HCT116 (cell line): Measurements from ENCODE around the gene RBCK1. TPM values are rescaled to one million over a fixed set of nuclear protein-coding genes. Genes with fewer than 3 reads are reported as not detected.
A peak's percentile ranks its signal among the peaks of the same experiment; 100 is the strongest.

Experiments used
- ATAC-seq: fragments of 200-7000 bp; cut with Tn5 transposase; 2 replicates; pipeline ENCODE4 v1.9.1; 2020; ENCODE audit warnings: mild to moderate bottlenecking, moderate library complexity
- BruUV-seq: library from RNA; stranded (reverse); fragments of 400-500 nt; replicated peaks from 2 replicates; lab custom pipeline; 2021; lab: Mats Ljungman, UMichigan
- CTCF ChIA-PET: fragments of 300-600 bp; sonication (Branson Sonifier 250); formaldehyde crosslinking; loops from one replicate; lab custom pipeline; 2021; ENCODE audit warnings: antibody characterized with exemption; lab: Charles Lee
- POLR2A ChIA-PET: fragments of 300-600, 350-600 bp; sonication (Branson Sonifier 250); formaldehyde crosslinking; loops from one replicate; lab custom pipeline; 2021; ENCODE audit warnings: antibody characterized with exemption; lab: Charles Lee
- RAD21 ChIA-PET, 2 experiments: fragments of 300-600 bp; sonication (Branson Sonifier 250); formaldehyde crosslinking; loops; one replicate each; lab custom pipeline; 2023; ENCODE audit warnings: low total read pairs in 2 of 2; ENCODE audit not compliant: uncharacterized antibody in 2 of 2, unreplicated experiment in 2 of 2, low non-redundant PET in 1 of 2; lab: Charles Lee
- DNase-seq: peaks from one replicate; pipeline ENCODE4 v3.0.0-alpha.2; 2010; ENCODE audit warnings: low read depth, low spot score
- H2AFZ ChIP-seq: fragments of 200-600 bp; shearing (Covaris generic), sonication (generic); 2 replicates; pipeline ENCODE4 v1.6.1; 2017; ENCODE audit warnings: low read depth, mixed run types, mixed read lengths, antibody characterized with exemption, low read length; ENCODE audit not compliant: poor library complexity, severe bottlenecking
- H3K27ac ChIP-seq: 2 replicates; pipeline ENCODE4 v1.5.1; 2012; ENCODE audit warnings: low read depth, low read length
- H3K27me3 ChIP-seq: fragments of 200-600 bp; sonication (generic); 2 replicates; pipeline ENCODE4 v1.6.1; 2016; ENCODE audit warnings: mixed run types, low read length, mixed read lengths; ENCODE audit not compliant: insufficient read depth
- H3K36me3 ChIP-seq, 2 experiments: fragments of 200-500 bp in 1 of 2; fragments of 200-600 bp in 1 of 2; sonication (Bioruptor generic) in 1 of 2; sonication (generic) in 1 of 2; 2 replicates each; pipeline versions ENCODE4 v1.5.1 to v1.6.1; 2014 to 2016; ENCODE audit warnings: low read length in 2 of 2, inconsistent platforms in 1 of 2, mixed read lengths in 1 of 2, mixed run types in 1 of 2; ENCODE audit not compliant: insufficient read depth in 2 of 2, control insufficient read depth in 1 of 2
- H3K4me1 ChIP-seq, 2 experiments: fragments of 200-600 bp in 1 of 2; sonication (generic) in 1 of 2; 2 replicates each; pipeline versions ENCODE4 v1.5.1 to v1.6.1; 2012 to 2017; ENCODE audit warnings: low read length in 2 of 2, inconsistent platforms in 1 of 2, mild to moderate bottlenecking in 1 of 2, mixed read lengths in 1 of 2, mixed run types in 1 of 2, moderate library complexity in 1 of 2; ENCODE audit not compliant: insufficient read depth in 2 of 2, control insufficient read depth in 1 of 2
- H3K4me2 ChIP-seq: fragments of 200-600 bp; sonication (generic); 2 replicates; pipeline ENCODE4 v1.6.1; 2017; ENCODE audit warnings: mixed run types, low read length, mixed read lengths
- H3K4me3 ChIP-seq, 2 experiments: fragments of 200-600 bp in 1 of 2; sonication (generic) in 1 of 2; replicated peaks in 1 of 2; 2 replicates each; pipeline ENCODE4 v1.5.1; 2011 to 2016; ENCODE audit warnings: low read length in 2 of 2, control low read depth in 1 of 2, low read depth in 1 of 2, mild to moderate bottlenecking in 1 of 2, mixed read lengths in 1 of 2, mixed run types in 1 of 2
- H3K79me2 ChIP-seq: fragments of 200-600 bp; sonication (generic); 2 replicates; pipeline ENCODE4 v1.6.1; 2017; ENCODE audit warnings: mild to moderate bottlenecking, mixed run types, low read length, moderate library complexity, mixed read lengths; ENCODE audit not compliant: insufficient read depth
- H3K9ac ChIP-seq: fragments of 200-600 bp; sonication (generic); 2 replicates; pipeline ENCODE4 v1.6.1; 2016; ENCODE audit warnings: low read length, mixed read lengths
- H3K9me2 ChIP-seq: fragments of 200-600 bp; sonication (generic), shearing (Covaris generic); 2 replicates; pipeline ENCODE4 v1.6.1; 2017; ENCODE audit warnings: mixed run types, mild to moderate bottlenecking, moderate library complexity; ENCODE audit not compliant: insufficient read depth
- H3K9me3 ChIP-seq, 2 experiments: fragments of 200-500 bp in 1 of 2; fragments of 200-600 bp in 1 of 2; sonication (Bioruptor generic) in 1 of 2; sonication (generic) in 1 of 2; 2 replicates each; pipeline ENCODE4 v1.6.1; 2014 to 2017; ENCODE audit warnings: low read length in 2 of 2, mixed read lengths in 2 of 2, inconsistent platforms in 1 of 2, low read depth in 1 of 2, mild to moderate bottlenecking in 1 of 2, mixed run types in 1 of 2, moderate library complexity in 1 of 2; ENCODE audit not compliant: control insufficient read depth in 1 of 2, insufficient read depth in 1 of 2
- H4K20me1 ChIP-seq: fragments of 200-600 bp; sonication (generic), shearing (Covaris generic); 2 replicates; pipeline ENCODE4 v1.6.1; 2017; ENCODE audit warnings: mixed run types, mild to moderate bottlenecking, moderate library complexity; ENCODE audit not compliant: insufficient read depth
- ELF1 ChIP-seq: IDR thresholded peaks from 2 replicates; pipeline ENCODE4 v1.6.1; 2012; ENCODE audit warnings: low read depth, borderline replicate concordance
- JUND ChIP-seq: IDR thresholded peaks from 2 replicates; pipeline ENCODE4 v1.6.1; 2012
- POLR2AphosphoS5 ChIP-seq: IDR thresholded peaks from 2 replicates; pipeline ENCODE4 v1.6.1; 2011; ENCODE audit warnings: mild to moderate bottlenecking, low read depth, low read length, moderate library complexity
- SIN3A ChIP-seq: IDR thresholded peaks from 2 replicates; pipeline ENCODE4 v1.6.1; 2012; ENCODE audit warnings: low read depth
- intact Hi-C: fragments of 100-400 bp; cut with micrococcal nuclease; formaldehyde crosslinking; loops from 2 replicates; pipeline ENCODE4 v1.10.0; 2022
- total RNA-seq: library from RNA; stranded (reverse); gene quantifications from one replicate; pipeline ENCODE4 v1.2.1, GENCODE V29; 2021; ENCODE audit not compliant: unreplicated experiment
- TF ChIP-seq, protein P1 (sequence below): IDR thresholded peaks from 2 replicates; pipeline ENCODE4 v1.6.1; 2012

The RBCK1 gene
- total RNA-seq, 1 experiment from 2014 or later, result 180 TPM

DNA sequence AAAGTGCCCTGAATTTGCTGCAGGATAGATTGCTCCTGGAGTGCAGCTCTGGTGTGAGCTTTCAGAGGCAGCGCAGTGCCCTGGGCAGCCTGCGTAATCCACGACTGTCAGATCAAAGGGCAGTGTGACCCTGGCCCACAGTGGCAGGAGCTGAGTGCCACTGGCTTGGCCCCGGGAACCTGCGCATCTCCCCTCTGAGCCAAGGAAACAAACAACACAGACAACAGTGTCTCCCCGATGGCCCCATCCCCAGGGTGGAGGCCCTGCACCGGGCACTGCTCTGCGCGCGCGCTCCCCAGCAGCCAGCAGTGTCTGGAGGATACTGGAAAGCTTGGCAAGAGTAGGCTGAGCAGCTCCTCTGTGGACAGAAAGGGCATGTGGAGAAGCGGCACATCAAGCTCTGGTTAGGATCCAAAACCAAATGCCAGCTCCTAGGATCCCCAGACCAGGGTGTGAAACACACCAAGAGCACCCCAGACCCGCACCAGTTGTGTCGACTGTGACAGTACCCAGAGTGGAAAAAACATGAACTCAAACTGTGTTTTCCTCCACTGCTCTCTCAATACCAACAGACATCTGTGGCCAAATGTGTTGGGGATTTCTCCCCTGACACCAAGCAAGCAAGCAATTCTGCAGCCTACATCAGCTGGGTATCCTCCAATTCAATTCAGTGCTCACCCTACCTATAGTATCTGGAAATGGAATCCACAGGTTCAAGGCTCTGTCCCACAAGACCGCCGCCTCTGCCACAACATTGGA is 26.7 kb downstream of the RBCK1 start:
- no peak overlapping the region for H3K4me3 ChIP-seq
- no peaks in the 10 kb centered on the region for H4K20me1 ChIP-seq
- no peaks in the 10 kb centered on the region for H3K9me3 ChIP-seq
- DNase-seq (no peak), ATAC-seq (no peak)
- H3K27me3 ChIP-seq, result no peaks in the 10 kb centered on the region
- H3K36me3 ChIP-seq, result peaks cover 14 to 37% of the 10 kb centered on the region in 2 experiments; a peak in 3 of 4 replicates
- no TSS peak for BruUV-seq
- H3K4me1 ChIP-seq, result peaks cover 0 to 5% of the 10 kb centered on the region in 2 experiments; a peak in 1 of 4 replicates
- H3K4me2 ChIP-seq, result no peak overlapping the region
- ChIA-PET POLR2A (interaction anchor here (0.9 kb wide), 1 partner anchor 11 kb away, joined by 3 read pairs; no protein-coding TSS in a partner anchor), RAD21 (no interaction called here), CTCF (no interaction called here)
- no peaks in the 10 kb centered on the region for H3K79me2 ChIP-seq
- TF ChIP-seq, protein P1, sequence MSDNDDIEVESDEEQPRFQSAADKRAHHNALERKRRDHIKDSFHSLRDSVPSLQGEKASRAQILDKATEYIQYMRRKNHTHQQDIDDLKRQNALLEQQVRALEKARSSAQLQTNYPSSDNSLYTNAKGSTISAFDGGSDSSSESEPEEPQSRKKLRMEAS, result no peak
- TF ChIP-seq POLR2AphosphoS5, result peak; percentile 1; the same call in 1 of the 2 replicates
- peak; percentile 26; the same call in 1 of the 2 replicates for TF ChIP-seq JUND
- no peak overlapping the region for H3K27ac ChIP-seq
- H2AFZ ChIP-seq, result no peak overlapping the region
- H3K9ac ChIP-seq, result no peak overlapping the region
- H3K9me2 ChIP-seq, result no peaks in the 10 kb centered on the region
- intact Hi-C loops, result no loop called here

DNA sequence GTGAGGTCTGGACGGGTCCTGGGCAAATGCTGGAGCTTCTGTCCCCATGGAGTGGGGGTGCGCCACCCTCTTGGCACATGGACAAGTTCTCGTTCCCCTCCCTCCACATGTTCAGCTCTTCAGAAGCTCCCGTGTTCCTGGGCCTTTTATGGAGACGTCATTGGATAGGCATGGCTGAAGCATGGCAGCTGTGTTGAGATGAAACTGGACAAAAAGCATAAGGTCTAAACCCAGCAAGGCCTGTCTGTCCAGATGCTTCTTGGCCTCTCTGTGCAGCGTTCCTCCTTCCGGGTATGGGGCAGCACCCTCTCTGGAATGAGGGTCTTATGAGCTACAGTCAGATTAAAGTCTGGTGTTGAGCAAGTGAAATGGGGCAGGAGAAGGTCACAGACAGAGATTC is 27.5 kb downstream of the RBCK1 start:
- RAD21 ChIA-PET, result no interaction called here
- intact Hi-C loops, result no loop called here
- no peak for TF ChIP-seq SIN3A
- no peak for TF ChIP-seq ELF1
- DNase-seq (no peak), ATAC-seq (no peak)
- no peak overlapping the region for H2AFZ ChIP-seq
- no peaks in the 10 kb centered on the region for H3K9me3 ChIP-seq
- peaks cover 0 to 5% of the 10 kb centered on the region in 2 experiments; a peak in 1 of 4 replicates for H3K4me1 ChIP-seq
- no peaks in the 10 kb centered on the region for H3K27me3 ChIP-seq
- CTCF ChIA-PET, result no interaction called here
- no peak overlapping the region for H3K27ac ChIP-seq
- BruUV-seq, result no TSS peak
- no peaks in the 10 kb centered on the region for H3K79me2 ChIP-seq
- H3K9ac ChIP-seq, result no peak overlapping the region
- no peak overlapping the region for H3K4me2 ChIP-seq
- H4K20me1 ChIP-seq, result no peaks in the 10 kb centered on the region
- H3K9me2 ChIP-seq, result no peaks in the 10 kb centered on the region
- POLR2A ChIA-PET, result interaction anchor here (0.9 to 1.0 kb wide), 2 partner anchors 10 to 13 kb away, joined by 3 read pairs; no protein-coding TSS in a partner anchor
- H3K36me3 ChIP-seq, result peaks cover 21 to 44% of the 10 kb centered on the region in 2 experiments; a peak in 3 of 4 replicates
- no peak overlapping the region for H3K4me3 ChIP-seq
